ENCODE data around the gene TADA2B.

TADA2B gene

GRCh38 chr4:7017446-7018048 lies 25.6 kb upstream of the TADA2B start:
- no peak for TF ChIP-seq CTCF (IDR thresholded peaks at IDR 0.05; ENCODE audit: insufficient read depth, low read depth, low read length, missing control alignments)
- no peak for DNase-seq (ENCODE audit: low read depth)
- no peak overlapping the region for H3K4me3 ChIP-seq (ENCODE audit: low read depth, low read length)

- H3K4me3 ChIP-seq (ENCODE audit: low read depth, low read length), result no peak overlapping the region
- no peak for DNase-seq (ENCODE audit: low read depth)
- TF ChIP-seq CTCF (IDR thresholded peaks at IDR 0.05; ENCODE audit: insufficient read depth, low read depth, low read length, missing control alignments), result no peak
Observed at GRCh38 chr4:7018281-7018680, 24.9 kb upstream of the TADA2B start.

- no peak for TF ChIP-seq CTCF (IDR thresholded peaks at IDR 0.05; ENCODE audit: insufficient read depth, low read depth, low read length, missing control alignments)
- DNase-seq (ENCODE audit: low read depth), result no peak
- no peak overlapping the region for H3K4me3 ChIP-seq (ENCODE audit: low read depth, low read length)
Observed at GRCh38 chr4:7019367-7019766, 23.8 kb upstream of the TADA2B start.

- no peak for TF ChIP-seq CTCF (IDR thresholded peaks at IDR 0.05; ENCODE audit: insufficient read depth, low read depth, low read length, missing control alignments)
- no peak overlapping the region for H3K4me3 ChIP-seq (ENCODE audit: low read depth, low read length)
- no peak for DNase-seq (ENCODE audit: low read depth)
Observed at GRCh38 chr4:7020290-7020689, 22.9 kb upstream of the TADA2B start.

- no peak overlapping the region for H3K4me3 ChIP-seq (ENCODE audit: low read depth, low read length)
- DNase-seq (ENCODE audit: low read depth), result no peak
- no peak for TF ChIP-seq CTCF (IDR thresholded peaks at IDR 0.05; ENCODE audit: insufficient read depth, low read depth, low read length, missing control alignments)
Observed at GRCh38 chr4:7020856-7021255, 22.3 kb upstream of the TADA2B start.

GRCh38 chr4:7021355-7021754 lies 21.8 kb upstream of the TADA2B start:
- no peak for DNase-seq (ENCODE audit: low read depth)
- no peak overlapping the region for H3K4me3 ChIP-seq (ENCODE audit: low read depth, low read length)
- no peak for TF ChIP-seq CTCF (IDR thresholded peaks at IDR 0.05; ENCODE audit: insufficient read depth, low read depth, low read length, missing control alignments)
